ENCODE results near the gene COL4A2.

GRCh38 chr13:110462091-110462490 is 155.0 kb downstream of the COL4A2 start:
- TF ChIP-seq POLR2A (IDR thresholded peaks at IDR 0.05) (no peak), CTCF (IDR thresholded peaks at IDR 0.05) (no peak), POLR2AphosphoS5 (IDR thresholded peaks at IDR 0.05; ENCODE audit: insufficient read depth in 1 of 2, low read depth in 1 of 2) (no peak)

All from vagina (tissue), 2 donors.